ENCODE results near the gene FAM174C. TPM values are rescaled to one million over a fixed set of nuclear protein-coding genes. Genes with fewer than 3 reads are reported as not detected.

The FAM174C gene
- total and polyA plus RNA-seq, 2 donors from 2014 or later = 35.3 to 94.7 TPM

DNA sequence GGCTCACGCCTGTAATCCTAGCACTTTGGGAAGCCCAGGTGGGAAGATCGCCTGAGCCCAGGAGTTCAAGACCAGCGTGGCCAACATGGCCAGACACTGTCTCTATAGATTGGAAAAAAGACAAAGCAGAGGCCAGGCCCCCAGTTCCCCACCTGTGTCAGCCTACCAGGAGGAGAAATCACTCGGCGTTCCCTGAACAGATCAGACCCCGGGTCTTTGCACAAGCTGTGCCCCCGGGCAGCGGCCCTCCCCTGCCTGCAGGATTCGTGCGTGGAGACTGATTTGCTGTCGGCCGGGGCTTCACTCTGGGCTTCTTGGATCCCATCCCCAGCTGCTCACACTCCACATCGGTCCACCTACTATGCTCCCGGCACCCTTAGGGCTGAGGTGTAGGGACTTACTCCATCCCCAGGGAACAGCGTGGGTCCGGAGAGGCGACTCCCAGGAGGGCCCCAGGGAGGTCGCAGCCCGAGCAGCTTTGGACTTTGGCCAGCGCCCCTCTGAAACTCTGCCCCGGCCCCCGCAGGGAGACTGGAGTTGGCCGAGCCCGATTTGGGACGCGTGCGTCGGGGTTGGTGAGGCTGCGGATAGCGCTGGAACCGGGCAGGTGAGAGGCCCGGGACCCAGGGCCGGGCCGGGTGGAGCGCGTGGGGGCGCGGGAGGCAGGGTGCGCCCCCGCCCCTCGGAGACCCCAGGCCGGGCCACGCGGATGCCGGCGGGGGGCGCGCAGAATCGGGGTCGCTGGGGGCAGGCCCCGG is 9.8 kb downstream of the FAM174C start:
- H3K36me3 ChIP-seq (ENCODE audit: control insufficient read depth in 2 of 3, insufficient read depth in 3 of 3, low read length in 3 of 3) = no peaks in the 10 kb centered on the region
- H3K27ac ChIP-seq (ENCODE audit: low read depth in 2 of 2, low read length in 2 of 2) = no peak overlapping the region
- H3K4me3 ChIP-seq (ENCODE audit: low read length in 3 of 3) = no peak overlapping the region
- no peaks in the 10 kb centered on the region for H3K9me3 ChIP-seq (ENCODE audit: control insufficient read depth in 2 of 3, insufficient read depth in 1 of 3, low read length in 3 of 3)
- DNase-seq (peak in 2 of 5 donors; percentile 72 to 76), FAIRE-seq (no peak)
- no peaks in the 10 kb centered on the region for H3K4me1 ChIP-seq (ENCODE audit: control insufficient read depth in 2 of 3, insufficient read depth in 2 of 3, low read depth in 1 of 3, low read length in 3 of 3)
- H3K27me3 ChIP-seq (ENCODE audit: control insufficient read depth, insufficient read depth, low read length) = no peaks in the 10 kb centered on the region
- intact Hi-C loops (cut with DNase I) = no loop called here
- no peak overlapping the region for H3K9ac ChIP-seq (ENCODE audit: low read length in 3 of 3)
- TF ChIP-seq, protein P1, sequence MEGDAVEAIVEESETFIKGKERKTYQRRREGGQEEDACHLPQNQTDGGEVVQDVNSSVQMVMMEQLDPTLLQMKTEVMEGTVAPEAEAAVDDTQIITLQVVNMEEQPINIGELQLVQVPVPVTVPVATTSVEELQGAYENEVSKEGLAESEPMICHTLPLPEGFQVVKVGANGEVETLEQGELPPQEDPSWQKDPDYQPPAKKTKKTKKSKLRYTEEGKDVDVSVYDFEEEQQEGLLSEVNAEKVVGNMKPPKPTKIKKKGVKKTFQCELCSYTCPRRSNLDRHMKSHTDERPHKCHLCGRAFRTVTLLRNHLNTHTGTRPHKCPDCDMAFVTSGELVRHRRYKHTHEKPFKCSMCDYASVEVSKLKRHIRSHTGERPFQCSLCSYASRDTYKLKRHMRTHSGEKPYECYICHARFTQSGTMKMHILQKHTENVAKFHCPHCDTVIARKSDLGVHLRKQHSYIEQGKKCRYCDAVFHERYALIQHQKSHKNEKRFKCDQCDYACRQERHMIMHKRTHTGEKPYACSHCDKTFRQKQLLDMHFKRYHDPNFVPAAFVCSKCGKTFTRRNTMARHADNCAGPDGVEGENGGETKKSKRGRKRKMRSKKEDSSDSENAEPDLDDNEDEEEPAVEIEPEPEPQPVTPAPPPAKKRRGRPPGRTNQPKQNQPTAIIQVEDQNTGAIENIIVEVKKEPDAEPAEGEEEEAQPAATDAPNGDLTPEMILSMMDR (IDR thresholded peaks at IDR 0.05; ENCODE audit: borderline replicate concordance, extremely low read depth, insufficient read depth) = no peak

DNA sequence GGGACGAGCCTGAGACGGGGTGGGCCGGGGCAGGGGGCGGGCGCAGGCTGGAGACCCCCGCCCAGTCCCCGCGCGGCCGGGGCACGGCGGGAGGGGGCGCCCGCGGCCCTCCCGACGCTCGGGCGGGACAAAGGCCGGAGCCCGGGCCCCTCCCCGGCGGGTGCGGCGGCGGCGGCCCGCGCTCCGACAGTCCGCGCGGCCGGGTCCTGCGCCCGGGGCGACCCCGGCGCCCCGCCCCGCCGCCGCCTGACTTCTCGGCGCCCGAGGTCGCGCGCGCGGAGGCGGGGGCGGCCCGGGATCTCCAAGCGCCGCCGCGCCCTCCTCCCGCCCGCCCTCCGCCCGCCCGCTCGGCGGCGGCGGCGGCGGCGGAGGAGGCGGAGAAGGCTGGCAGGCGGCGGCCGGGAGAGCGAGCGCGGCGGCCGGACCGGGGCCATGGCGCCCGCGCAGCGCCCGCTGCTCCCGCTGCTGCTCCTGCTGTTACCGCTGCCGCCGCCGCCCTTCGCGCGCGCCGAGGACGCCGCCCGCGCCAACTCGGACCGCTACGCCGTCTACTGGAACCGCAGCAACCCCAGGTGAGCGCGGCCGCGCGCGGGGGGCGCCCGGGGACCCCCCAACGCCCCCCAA is 10.5 kb downstream of the FAM174C start, which contains the start of gene EFNA2:
Gene EFNA2, plus strand, starts transcription at position 137 of the 624 bp plus-strand sequence. Its CDS starts 296 bp downstream, at position 433.
- FAIRE-seq = no peak
- no peak within 1 kb of the TSS for H3K9ac ChIP-seq (ENCODE audit: low read length in 3 of 3)

DNA sequence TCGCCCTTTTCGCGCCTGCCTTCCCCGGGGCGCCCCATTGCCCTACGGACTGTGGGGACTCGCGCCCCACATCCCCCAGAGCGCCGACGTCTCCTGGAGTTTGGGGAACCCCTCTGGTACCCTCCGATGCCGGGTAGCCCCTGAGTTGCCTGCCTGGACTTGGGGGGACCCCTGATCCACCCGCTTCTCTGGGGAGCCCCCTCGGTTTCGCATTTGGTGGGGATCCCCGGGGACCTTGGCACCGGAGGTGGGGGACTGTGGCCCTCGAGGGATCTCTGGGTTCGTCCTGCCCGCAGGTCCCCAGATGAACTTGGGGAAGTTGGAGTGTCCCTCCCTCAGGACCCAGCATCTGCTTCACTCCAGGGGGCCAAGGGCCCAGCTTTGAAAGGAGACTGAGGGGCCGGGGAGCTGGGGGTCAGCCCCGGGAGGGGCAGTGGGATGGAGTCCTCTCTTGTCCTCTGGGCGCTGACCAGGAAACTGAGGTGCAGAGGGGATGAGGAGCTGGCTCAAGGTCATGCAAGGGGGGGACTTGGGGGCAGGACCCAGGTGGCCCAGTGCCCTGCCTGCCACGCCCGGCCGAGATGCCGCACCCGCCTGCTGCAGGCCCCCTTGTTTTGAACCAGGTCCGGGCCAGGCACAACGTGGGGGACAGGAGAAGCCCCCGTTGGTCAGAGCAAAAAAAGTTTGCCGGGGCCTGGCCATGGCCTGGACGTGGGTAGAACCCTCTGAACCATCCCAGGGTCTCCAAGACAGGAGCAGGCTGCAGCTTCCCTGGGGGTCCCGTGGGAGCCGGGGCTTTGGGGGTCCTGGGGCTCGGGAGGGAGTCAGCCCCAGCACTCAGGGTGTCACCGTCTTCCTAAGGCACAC is 11.4 kb downstream of the FAM174C start:
- no peak for FAIRE-seq
- H3K27ac ChIP-seq (ENCODE audit: low read depth in 2 of 2, low read length in 2 of 2) = no peak overlapping the region
- no peaks in the 10 kb centered on the region for H3K36me3 ChIP-seq (ENCODE audit: control insufficient read depth in 2 of 3, insufficient read depth in 3 of 3, low read length in 3 of 3)
- H3K9ac ChIP-seq (ENCODE audit: low read length in 3 of 3) = no peak overlapping the region
- intact Hi-C loops (cut with DNase I) = no loop called here
- H3K27me3 ChIP-seq (ENCODE audit: control insufficient read depth, insufficient read depth, low read length) = no peaks in the 10 kb centered on the region
- H3K9me3 ChIP-seq (ENCODE audit: control insufficient read depth in 2 of 3, insufficient read depth in 1 of 3, low read length in 3 of 3) = no peaks in the 10 kb centered on the region
- no peaks in the 10 kb centered on the region for H3K4me1 ChIP-seq (ENCODE audit: control insufficient read depth in 2 of 3, insufficient read depth in 2 of 3, low read depth in 1 of 3, low read length in 3 of 3)
- TF ChIP-seq, protein P1 (IDR thresholded peaks at IDR 0.05; ENCODE audit: borderline replicate concordance, extremely low read depth, insufficient read depth) = no peak
- no peak overlapping the region for H3K4me3 ChIP-seq (ENCODE audit: low read length in 3 of 3)
- DNase-seq = no peak

More for the DNA sequence above, 10.5 kb downstream of the FAM174C start, which contains the start of gene EFNA2:
- H3K27ac ChIP-seq (ENCODE audit: low read depth in 2 of 2, low read length in 2 of 2) = no peak within 1 kb of the TSS
- no peaks in the 10 kb centered on the region for H3K27me3 ChIP-seq (ENCODE audit: control insufficient read depth, insufficient read depth, low read length)
- no peak within 1 kb of the TSS for H3K4me3 ChIP-seq (ENCODE audit: low read length in 3 of 3)
- no peaks in the 10 kb centered on the region for H3K36me3 ChIP-seq (ENCODE audit: control insufficient read depth in 2 of 3, insufficient read depth in 3 of 3, low read length in 3 of 3)
- intact Hi-C loops (cut with DNase I) = no loop called here
- no peaks in the 10 kb centered on the region for H3K9me3 ChIP-seq (ENCODE audit: control insufficient read depth in 2 of 3, insufficient read depth in 1 of 3, low read length in 3 of 3)
- peak in 1 of 5 donors; percentile 57 for DNase-seq
- TF ChIP-seq, protein P1 (IDR thresholded peaks at IDR 0.05; ENCODE audit: borderline replicate concordance, extremely low read depth, insufficient read depth) = no peak
- no peaks in the 10 kb centered on the region for H3K4me1 ChIP-seq (ENCODE audit: control insufficient read depth in 2 of 3, insufficient read depth in 2 of 3, low read depth in 1 of 3, low read length in 3 of 3)

Data from kidney (tissue), 14 donors.